Esophagus squamous epithelium (tissue), 4 donors: ENCODE data around the gene USH1G.

Experiments used
- CTCF ChIP-seq, 6 experiments: fragments of 450-650 bp in 4 of 6; fragments of 200-600 bp in 2 of 6; sonication (generic) in 2 of 6; IDR thresholded peaks; one replicate each; pipeline ENCODE4 v1.5.1; 2016 to 2019; ENCODE audit warnings: antibody characterized with exemption in 6 of 6, mild to moderate bottlenecking in 4 of 6, moderate library complexity in 4 of 6
- POLR2A ChIP-seq, 4 donors: fragments of 450-650 bp; IDR thresholded peaks; one replicate each; pipeline ENCODE4 v1.6.1; 2017; ENCODE audit warnings: antibody characterized with exemption in 4 of 4, mild to moderate bottlenecking in 4 of 4, moderate library complexity in 3 of 4

DNA sequence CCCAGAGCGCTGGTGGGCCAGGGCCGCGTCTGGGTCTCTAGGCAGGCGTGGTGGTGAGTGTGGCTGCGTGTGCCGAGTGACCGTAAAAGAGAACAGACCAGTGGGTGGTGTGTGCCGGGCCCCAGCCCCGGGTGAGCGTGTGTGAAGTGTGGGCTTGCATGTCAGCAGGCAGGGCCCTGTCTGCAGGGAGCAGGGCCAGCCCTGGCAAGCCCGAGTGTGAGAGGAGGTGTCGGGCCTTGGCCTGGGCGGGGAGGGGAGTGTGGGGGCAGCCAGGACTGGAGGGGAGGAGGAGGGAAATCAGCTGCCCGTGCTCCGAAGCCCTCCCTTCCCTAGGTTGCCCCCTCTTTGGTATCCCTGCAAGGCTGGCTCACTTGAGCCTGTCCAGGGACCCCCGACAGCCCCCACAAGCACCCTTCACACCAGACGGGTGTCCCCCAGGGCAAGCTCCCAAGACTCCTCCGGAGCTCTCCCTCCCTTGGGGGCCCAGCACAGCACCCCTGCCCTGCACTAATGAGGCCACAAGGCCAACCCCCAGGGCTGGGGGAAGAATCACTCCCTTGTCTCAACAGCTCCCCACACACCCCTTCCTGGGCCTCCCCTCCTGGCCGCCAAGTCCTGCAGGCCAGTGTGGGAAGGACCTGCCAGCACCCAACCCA lies 1.9 kb downstream of the USH1G start:
- TF ChIP-seq CTCF (IDR thresholded peaks at IDR 0.05) (no peak), POLR2A (IDR thresholded peaks at IDR 0.05) (no peak)
